Activated CD4-positive, alpha-beta T cell treated with anti-CD3 and anti-CD28 coated beads, Interleukin-2, amount 10 ng/mL, durations not matched to agents 24 days and 14 days (primary cell): ENCODE data around the gene PTPN22. TPM values are rescaled to one million over a fixed set of nuclear protein-coding genes. Genes with fewer than 3 reads are reported as not detected.

Experiments
- DNase-seq: peaks from one replicate; pipeline ENCODE4 v3.0.0; 2022
- H3K27ac Mint-ChIP-seq: one replicate; pipeline ENCODE4 v1.8.0; 2022; ENCODE audit warnings: mild to moderate bottlenecking, mixed read lengths
- H3K27me3 Mint-ChIP-seq: one replicate; pipeline ENCODE4 v1.8.0; 2022; ENCODE audit warnings: mixed read lengths
- H3K36me3 Mint-ChIP-seq: one replicate; pipeline ENCODE4 v1.8.0; 2022; ENCODE audit warnings: low read depth, mild to moderate bottlenecking, mixed read lengths
- H3K4me1 Mint-ChIP-seq: one replicate; pipeline ENCODE4 v1.8.0; 2021; ENCODE audit warnings: mixed read lengths
- H3K4me3 Mint-ChIP-seq: one replicate; pipeline ENCODE4 v1.8.0; 2022; ENCODE audit warnings: mild to moderate bottlenecking, moderate library complexity, mixed read lengths
- H3K9me3 Mint-ChIP-seq: one replicate; pipeline ENCODE4 v1.8.0; 2021; ENCODE audit warnings: mixed read lengths
- intact Hi-C: fragments of 100-400 bp; cut with micrococcal nuclease; formaldehyde crosslinking; loops from one replicate; pipeline ENCODE4 v1.15.1; 2023
- total RNA-seq: library from RNA; stranded (reverse); gene quantifications from 2 replicates; pipeline ENCODE4 v1.2.3, GENCODE V29; 2022

The PTPN22 gene
- total RNA-seq, 1 donor from 2014 or later, result 60.4 TPM

GRCh38 chr1:113899111-113899510, 27.6 kb upstream of the PTPN22 start:
- peak overlapping the region; percentile 16 for H3K27ac Mint-ChIP-seq
- H3K9me3 Mint-ChIP-seq, result no peaks in the 10 kb centered on the region
- intact Hi-C loops, result no loop called here
- no peaks in the 10 kb centered on the region for H3K27me3 Mint-ChIP-seq
- H3K4me3 Mint-ChIP-seq, result no peak overlapping the region
- H3K4me1 Mint-ChIP-seq, result peaks cover 46% of the 10 kb centered on the region
- peaks cover 74% of the 10 kb centered on the region for H3K36me3 Mint-ChIP-seq
- DNase-seq, result no peak

- peaks cover 41% of the 10 kb centered on the region for H3K4me1 Mint-ChIP-seq
- no peaks in the 10 kb centered on the region for H3K27me3 Mint-ChIP-seq
- H3K36me3 Mint-ChIP-seq, result peaks cover 76% of the 10 kb centered on the region
These were observed 26.8 kb upstream of the PTPN22 start for GRCh38 chr1:113898241-113898814.

GRCh38 chr1:113895961-113896360, 24.4 kb upstream of the PTPN22 start:
- Mint-ChIP-seq H3K27ac (no peak overlapping the region), H3K4me1 (peaks cover 17% of the 10 kb centered on the region), H3K27me3 (no peaks in the 10 kb centered on the region), H3K4me3 (no peak overlapping the region), H3K9me3 (no peaks in the 10 kb centered on the region), H3K36me3 (peaks cover 63% of the 10 kb centered on the region)
- intact Hi-C loops, result no loop called here
- no peak for DNase-seq

More at GRCh38 chr1:113898241-113898814, 26.8 kb upstream of the PTPN22 start:
- no peak for DNase-seq
- Mint-ChIP-seq H3K27ac (peak overlapping the region; percentile 52), H3K9me3 (no peaks in the 10 kb centered on the region), H3K4me3 (no peak overlapping the region)
- intact Hi-C loops, result no loop called here

GRCh38 chr1:113895098-113895497, 23.6 kb upstream of the PTPN22 start:
- H3K4me1 Mint-ChIP-seq, result peaks cover 21% of the 10 kb centered on the region
- peaks cover 60% of the 10 kb centered on the region for H3K36me3 Mint-ChIP-seq
- no peak overlapping the region for H3K27ac Mint-ChIP-seq
- H3K27me3 Mint-ChIP-seq, result no peaks in the 10 kb centered on the region
- no peak for DNase-seq
- no peak overlapping the region for H3K4me3 Mint-ChIP-seq
- H3K9me3 Mint-ChIP-seq, result no peaks in the 10 kb centered on the region
- intact Hi-C loops, result no loop called here

GRCh38 chr1:113893267-113893666, 21.8 kb upstream of the PTPN22 start:
- Mint-ChIP-seq H3K9me3 (no peaks in the 10 kb centered on the region), H3K36me3 (peaks cover 42% of the 10 kb centered on the region), H3K4me3 (no peak overlapping the region), H3K27ac (no peak overlapping the region), H3K4me1 (peaks cover 15% of the 10 kb centered on the region), H3K27me3 (no peaks in the 10 kb centered on the region)
- intact Hi-C loops, result no loop called here
- no peak for DNase-seq

- Mint-ChIP-seq H3K4me3 (no peak overlapping the region), H3K27ac (no peak overlapping the region), H3K9me3 (no peaks in the 10 kb centered on the region), H3K27me3 (no peaks in the 10 kb centered on the region), H3K36me3 (peaks cover 32% of the 10 kb centered on the region), H3K4me1 (peaks cover 19% of the 10 kb centered on the region)
- DNase-seq, result no peak
- intact Hi-C loops, result loop anchor here (2.0 kb wide), 1 partner anchor 17 kb away; no protein-coding TSS in a partner anchor
These were observed 20.2 kb upstream of the PTPN22 start for GRCh38 chr1:113891631-113892220.

- no peaks in the 10 kb centered on the region for H3K9me3 Mint-ChIP-seq
- H3K36me3 Mint-ChIP-seq, result peaks cover 23% of the 10 kb centered on the region
- intact Hi-C loops, result loop anchor here (2.0 kb wide), 1 partner anchor 16 kb away; no protein-coding TSS in a partner anchor
- H3K4me3 Mint-ChIP-seq, result no peak overlapping the region
- peak overlapping the region; percentile 14 for H3K27ac Mint-ChIP-seq
- peaks cover 23% of the 10 kb centered on the region for H3K4me1 Mint-ChIP-seq
- H3K27me3 Mint-ChIP-seq, result no peaks in the 10 kb centered on the region
- DNase-seq, result no peak
These were observed 19.3 kb upstream of the PTPN22 start for GRCh38 chr1:113890816-113891215.

- H3K36me3 Mint-ChIP-seq, result peaks cover 8% of the 10 kb centered on the region
- intact Hi-C loops, result no loop called here
- H3K9me3 Mint-ChIP-seq, result no peaks in the 10 kb centered on the region
- H3K27ac Mint-ChIP-seq, result no peak within 1 kb of the TSS
- H3K4me1 Mint-ChIP-seq, result peaks cover 21% of the 10 kb centered on the region
- H3K27me3 Mint-ChIP-seq, result no peaks in the 10 kb centered on the region
- no peak for DNase-seq
- peak within 1 kb of the TSS; percentile 10 for H3K4me3 Mint-ChIP-seq
These were observed 16.1 kb upstream of the PTPN22 start, which contains the start of gene BCL2L15 for GRCh38 chr1:113887402-113888175. BCL2L15 (minus strand) TSS chr1:113887581; CDS start chr1:113887375, 206 bp downstream.

- Mint-ChIP-seq H3K36me3 (peaks cover 6% of the 10 kb centered on the region), H3K27ac (no peak overlapping the region), H3K27me3 (no peaks in the 10 kb centered on the region), H3K4me1 (peaks cover 22% of the 10 kb centered on the region), H3K4me3 (peak overlapping the region; percentile 10), H3K9me3 (no peaks in the 10 kb centered on the region)
- intact Hi-C loops, result no loop called here
- DNase-seq, result no peak
These were observed 15.2 kb upstream of the PTPN22 start for GRCh38 chr1:113886417-113887401.

GRCh38 chr1:113881661-113882060, 10.1 kb upstream of the PTPN22 start:
- H3K9me3 Mint-ChIP-seq, result no peaks in the 10 kb centered on the region
- no peak overlapping the region for H3K4me3 Mint-ChIP-seq
- intact Hi-C loops, result no loop called here
- no peak for DNase-seq
- no peak overlapping the region for H3K27ac Mint-ChIP-seq
- H3K4me1 Mint-ChIP-seq, result peaks cover 40% of the 10 kb centered on the region
- peaks cover 5% of the 10 kb centered on the region for H3K36me3 Mint-ChIP-seq
- H3K27me3 Mint-ChIP-seq, result no peaks in the 10 kb centered on the region

GRCh38 chr1:113879739-113880038, 8.2 kb upstream of the PTPN22 start:
- H3K4me3 Mint-ChIP-seq, result no peak overlapping the region
- DNase-seq, result no peak
- H3K36me3 Mint-ChIP-seq, result peaks cover 5% of the 10 kb centered on the region
- peaks cover 48% of the 10 kb centered on the region for H3K4me1 Mint-ChIP-seq
- no peaks in the 10 kb centered on the region for H3K9me3 Mint-ChIP-seq
- no peaks in the 10 kb centered on the region for H3K27me3 Mint-ChIP-seq
- no peak overlapping the region for H3K27ac Mint-ChIP-seq
- intact Hi-C loops, result no loop called here

GRCh38 chr1:113876176-113876575, 4.7 kb upstream of the PTPN22 start:
- no peak for DNase-seq
- intact Hi-C loops, result no loop called here
- H3K4me1 Mint-ChIP-seq, result peaks cover 64% of the 10 kb centered on the region
- H3K4me3 Mint-ChIP-seq, result no peak overlapping the region
- peaks cover 2% of the 10 kb centered on the region for H3K27me3 Mint-ChIP-seq
- no peaks in the 10 kb centered on the region for H3K9me3 Mint-ChIP-seq
- peaks cover 8% of the 10 kb centered on the region for H3K36me3 Mint-ChIP-seq
- no peak overlapping the region for H3K27ac Mint-ChIP-seq

GRCh38 chr1:113875714-113876113, 4.2 kb upstream of the PTPN22 start:
- Mint-ChIP-seq H3K4me1 (peaks cover 59% of the 10 kb centered on the region), H3K36me3 (peaks cover 8% of the 10 kb centered on the region), H3K4me3 (no peak overlapping the region), H3K9me3 (no peaks in the 10 kb centered on the region), H3K27me3 (peaks cover 2% of the 10 kb centered on the region), H3K27ac (peak overlapping the region; percentile 73)
- DNase-seq, result no peak
- intact Hi-C loops, result loop anchor here (2.0 kb wide), 1 partner anchor 15 kb away; no protein-coding TSS in a partner anchor
